Fibroblast of lung (primary cell): Measurements from ENCODE around the gene TAF10. TPM values are rescaled to one million over a fixed set of nuclear protein-coding genes. Genes with fewer than 3 reads are reported as not detected.

Experiments used
- DNase-seq, 2 donors: peaks; one replicate each; pipeline versions ENCODE4 v3.0.0 to v3.0.0-alpha.2; 2010; ENCODE audit warnings: low read depth in 2 of 2
- H2AFZ ChIP-seq: 2 replicates; pipeline ENCODE4 v1.5.1; 2012; ENCODE audit warnings: low read length, control low read depth, inconsistent platforms
- H3K27ac ChIP-seq: 2 replicates; pipeline ENCODE4 v1.5.1; 2011; ENCODE audit warnings: low read length, control low read depth; ENCODE audit not compliant: insufficient read depth
- H3K27me3 ChIP-seq: 2 replicates; pipeline ENCODE4 v1.5.1; 2011; ENCODE audit warnings: mild to moderate bottlenecking, low read length; ENCODE audit not compliant: control insufficient read depth, insufficient read depth
- H3K36me3 ChIP-seq: 2 replicates; pipeline ENCODE4 v1.5.1; 2011; ENCODE audit warnings: low read length; ENCODE audit not compliant: control insufficient read depth, insufficient read depth
- H3K4me1 ChIP-seq: 2 replicates; pipeline ENCODE4 v1.5.1; 2011; ENCODE audit warnings: low read length; ENCODE audit not compliant: control insufficient read depth, insufficient read depth; ENCODE audit errors: extremely low read depth
- H3K4me2 ChIP-seq: 2 replicates; pipeline ENCODE4 v1.5.1; 2011; ENCODE audit warnings: low read length, control low read depth; ENCODE audit not compliant: insufficient read depth; ENCODE audit errors: extremely low read depth
- H3K4me3 ChIP-seq, 4 experiments: fragments of 200-600 bp in 1 of 4; sonication (generic) in 1 of 4; replicated peaks in 1 of 4; 2 replicates each; pipeline ENCODE4 v1.5.1; 2011 to 2016; ENCODE audit warnings: low read length in 4 of 4, low read depth in 3 of 4, mild to moderate bottlenecking in 3 of 4, control low read depth in 2 of 4, inconsistent platforms in 1 of 4, mixed read lengths in 1 of 4; ENCODE audit not compliant: insufficient read depth in 1 of 4; ENCODE audit errors: control extremely low read depth in 1 of 4
- H3K79me2 ChIP-seq: 2 replicates; pipeline ENCODE4 v1.5.1; 2012; ENCODE audit warnings: mild to moderate bottlenecking, low read length, inconsistent platforms; ENCODE audit not compliant: control insufficient read depth, insufficient read depth
- H3K9ac ChIP-seq: 2 replicates; pipeline ENCODE4 v1.5.1; 2011; ENCODE audit warnings: mild to moderate bottlenecking, low read length, control low read depth; ENCODE audit not compliant: insufficient read depth
- H3K9me3 ChIP-seq: 2 replicates; pipeline ENCODE4 v1.5.1; 2012; ENCODE audit warnings: low read depth, low read length; ENCODE audit not compliant: control insufficient read depth, insufficient read depth
- H4K20me1 ChIP-seq: 2 replicates; pipeline ENCODE4 v1.5.1; 2011; ENCODE audit warnings: low read length; ENCODE audit not compliant: control insufficient read depth, insufficient read depth; ENCODE audit errors: extremely low read depth
- EZH2 ChIP-seq: IDR thresholded peaks from 2 replicates; pipeline ENCODE4 v1.5.1; 2012; ENCODE audit warnings: low read length, control low read depth, mild to moderate bottlenecking; ENCODE audit errors: missing control alignments
- polyA plus RNA-seq, 2 donors: library from polyadenylated mRNA; depleted of rRNA in 1 of 2; stranded (reverse) in 1 of 2; unstranded in 1 of 2; fragments of >200 nt; gene quantifications; 2 replicates each; pipeline ENCODE4 v1.2.1, GENCODE V29; 2011 to 2012; ENCODE audit warnings: missing spikeins in 1 of 2
- total RNA-seq: library from RNA; depleted of rRNA; stranded (reverse); fragments of >200 nt; gene quantifications from 2 replicates; pipeline ENCODE4 v1.2.1, GENCODE V29; 2014
- TF ChIP-seq, protein P1 (sequence below), 2 donors: IDR thresholded peaks in 1 of 2; conservative IDR thresholded peaks in 1 of 2; 1 replicate in 1 of 2; 2 replicates in 1 of 2; pipeline ENCODE4 v1.5.1; 2011 to 2012; ENCODE audit warnings: low read length in 2 of 2, control low read depth in 1 of 2, inconsistent platforms in 1 of 2, low read depth in 1 of 2, mild to moderate bottlenecking in 1 of 2

Gene TAF10
- total and polyA plus RNA-seq, 2 donors (not counting 1 experiment from before 2014, with no cell fraction given): 77.8 to 142 TPM

DNA sequence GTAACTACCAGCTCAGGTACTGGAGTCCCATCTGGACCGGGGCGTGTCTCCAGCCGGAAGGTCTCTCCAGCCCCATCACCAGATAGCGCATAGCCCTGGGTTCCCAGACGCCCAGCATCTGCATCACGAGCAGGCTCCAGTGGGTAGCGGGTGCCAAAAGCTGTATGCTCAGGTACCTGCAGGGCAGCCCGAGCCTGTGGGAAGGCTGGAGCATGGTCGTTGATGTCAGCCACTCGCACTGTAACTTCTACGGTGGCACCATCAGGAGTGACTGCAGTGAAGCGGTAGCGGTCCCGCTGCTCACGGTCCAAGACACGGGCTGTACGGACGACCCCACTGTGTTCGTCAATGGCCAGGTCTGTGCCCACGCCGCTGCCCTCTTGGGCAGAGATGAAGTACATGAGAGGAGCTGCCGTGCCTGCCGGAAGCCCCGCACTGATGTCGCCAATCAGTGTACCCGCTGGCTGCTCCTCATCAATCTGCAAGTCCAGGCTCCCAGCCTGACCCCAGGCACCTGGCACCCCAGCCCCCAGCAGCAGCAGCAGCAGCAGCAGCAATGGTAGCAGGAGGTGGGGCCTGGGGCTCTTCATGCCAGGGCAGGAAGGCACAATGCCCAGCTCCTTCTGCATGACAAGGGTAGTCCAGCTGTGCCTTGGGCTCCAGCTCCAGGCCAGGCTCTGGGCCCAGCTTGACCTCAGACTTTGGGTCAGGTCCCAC lies 29.1 kb upstream of the TAF10 start:
- H3K79me2 ChIP-seq: no peaks in the 10 kb centered on the region
- no peak for DNase-seq
- no peaks in the 10 kb centered on the region for H4K20me1 ChIP-seq
- no peak overlapping the region for H2AFZ ChIP-seq
- TF ChIP-seq EZH2: no peak
- TF ChIP-seq, protein P1, sequence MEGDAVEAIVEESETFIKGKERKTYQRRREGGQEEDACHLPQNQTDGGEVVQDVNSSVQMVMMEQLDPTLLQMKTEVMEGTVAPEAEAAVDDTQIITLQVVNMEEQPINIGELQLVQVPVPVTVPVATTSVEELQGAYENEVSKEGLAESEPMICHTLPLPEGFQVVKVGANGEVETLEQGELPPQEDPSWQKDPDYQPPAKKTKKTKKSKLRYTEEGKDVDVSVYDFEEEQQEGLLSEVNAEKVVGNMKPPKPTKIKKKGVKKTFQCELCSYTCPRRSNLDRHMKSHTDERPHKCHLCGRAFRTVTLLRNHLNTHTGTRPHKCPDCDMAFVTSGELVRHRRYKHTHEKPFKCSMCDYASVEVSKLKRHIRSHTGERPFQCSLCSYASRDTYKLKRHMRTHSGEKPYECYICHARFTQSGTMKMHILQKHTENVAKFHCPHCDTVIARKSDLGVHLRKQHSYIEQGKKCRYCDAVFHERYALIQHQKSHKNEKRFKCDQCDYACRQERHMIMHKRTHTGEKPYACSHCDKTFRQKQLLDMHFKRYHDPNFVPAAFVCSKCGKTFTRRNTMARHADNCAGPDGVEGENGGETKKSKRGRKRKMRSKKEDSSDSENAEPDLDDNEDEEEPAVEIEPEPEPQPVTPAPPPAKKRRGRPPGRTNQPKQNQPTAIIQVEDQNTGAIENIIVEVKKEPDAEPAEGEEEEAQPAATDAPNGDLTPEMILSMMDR (conservative IDR thresholded peaks at IDR 0.05 in 1 of 2, IDR thresholded peaks at IDR 0.05 in 1 of 2; ENCODE audit: low read depth in 1 of 2, low read length in 2 of 2): no peak
- H3K9me3 ChIP-seq: no peaks in the 10 kb centered on the region
- H3K4me3 ChIP-seq: no peak overlapping the region
- H3K36me3 ChIP-seq: no peaks in the 10 kb centered on the region
- H3K9ac ChIP-seq: no peak overlapping the region
- no peaks in the 10 kb centered on the region for H3K27me3 ChIP-seq
- H3K4me1 ChIP-seq: peaks cover 12% of the 10 kb centered on the region
- H3K4me2 ChIP-seq: no peak overlapping the region
- no peak overlapping the region for H3K27ac ChIP-seq

DNA sequence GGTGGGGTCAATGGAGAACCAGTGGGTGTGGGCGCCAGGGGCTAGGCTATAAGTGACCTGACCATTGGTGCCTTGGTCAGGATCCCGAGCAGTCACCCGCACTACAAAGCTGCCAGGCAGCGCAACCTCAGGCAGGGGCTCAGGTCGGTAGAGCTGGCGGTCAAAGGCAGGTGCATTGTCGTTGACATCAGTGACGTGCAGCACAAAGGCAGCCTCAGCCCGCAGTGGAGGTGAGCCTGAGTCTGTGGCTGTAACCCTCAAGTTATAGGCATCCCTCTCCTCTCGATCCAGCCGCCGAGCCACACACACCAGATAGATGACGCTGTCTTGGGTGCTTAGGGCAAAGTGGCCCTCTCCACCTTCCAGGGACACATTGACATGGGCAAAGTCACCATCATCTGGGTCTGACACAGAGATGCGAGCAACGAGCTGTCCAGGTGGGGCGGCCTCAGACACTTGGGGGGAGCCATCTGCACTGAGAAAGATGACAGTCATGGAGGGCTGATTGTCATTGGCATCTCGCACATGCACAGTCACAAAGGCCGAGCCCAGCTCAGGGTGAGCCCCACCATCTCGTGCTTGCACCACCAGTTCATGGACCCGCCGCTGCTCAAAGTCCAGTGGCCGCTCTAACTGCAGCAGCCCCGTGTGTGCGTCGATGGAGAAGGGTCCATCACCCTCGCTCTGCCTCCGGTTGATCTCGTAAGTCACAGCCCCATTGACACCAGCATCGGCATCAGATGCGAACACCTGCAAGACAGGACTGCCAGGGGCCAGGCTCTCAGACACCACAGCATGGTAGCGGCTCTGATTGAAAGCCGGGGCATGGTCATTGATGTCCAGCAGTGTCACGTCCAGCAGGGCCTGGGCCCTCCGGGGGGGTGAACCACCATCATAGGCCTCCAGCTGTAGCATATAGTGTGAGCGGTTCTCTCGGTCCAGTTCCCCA lies 28.3 kb upstream of the TAF10 start:
- Histone ChIP-seq H3K4me2 (no peak overlapping the region), H3K4me3 (no peak overlapping the region), H3K4me1 (peaks cover 12% of the 10 kb centered on the region), H3K9me3 (no peaks in the 10 kb centered on the region), H2AFZ (no peak overlapping the region), H3K79me2 (no peaks in the 10 kb centered on the region), H3K27ac (no peak overlapping the region), H4K20me1 (no peaks in the 10 kb centered on the region), H3K9ac (no peak overlapping the region), H3K27me3 (no peaks in the 10 kb centered on the region), H3K36me3 (no peaks in the 10 kb centered on the region)
- no peak for DNase-seq
- TF ChIP-seq EZH2: no peak
- TF ChIP-seq, protein P1 (conservative IDR thresholded peaks at IDR 0.05 in 1 of 2, IDR thresholded peaks at IDR 0.05 in 1 of 2; ENCODE audit: low read depth in 1 of 2, low read length in 2 of 2): no peak

DNA sequence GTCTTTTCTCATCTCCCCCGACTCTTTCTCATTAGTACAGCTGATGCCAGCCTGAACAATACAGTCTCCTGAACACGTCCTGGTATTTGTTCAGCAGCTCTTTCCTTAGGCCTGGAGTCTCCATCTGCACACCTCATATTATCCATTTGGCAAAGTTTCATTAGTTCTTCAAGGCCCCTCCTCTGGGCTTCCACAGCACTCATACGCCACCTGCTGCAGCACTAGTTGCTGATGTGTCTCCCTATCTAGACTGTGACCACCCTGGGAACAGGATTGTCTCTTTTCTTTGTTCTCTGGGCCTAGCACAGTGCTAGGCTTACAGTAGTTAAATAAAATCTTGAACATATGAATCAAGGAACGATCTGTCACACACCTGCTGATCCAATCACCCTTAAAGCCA lies 26.4 kb upstream of the TAF10 start:
- no peak for DNase-seq
- peak overlapping the region; percentile 4 for H3K27ac ChIP-seq
- H3K27me3 ChIP-seq: no peaks in the 10 kb centered on the region
- peak overlapping the region; percentile 33 for H3K4me2 ChIP-seq
- H3K9ac ChIP-seq: no peak overlapping the region
- no peaks in the 10 kb centered on the region for H4K20me1 ChIP-seq
- H2AFZ ChIP-seq: no peak overlapping the region
- no peaks in the 10 kb centered on the region for H3K9me3 ChIP-seq
- H3K4me3 ChIP-seq: no peak overlapping the region
- no peak for TF ChIP-seq EZH2
- no peaks in the 10 kb centered on the region for H3K79me2 ChIP-seq
- no peaks in the 10 kb centered on the region for H3K36me3 ChIP-seq
- peaks cover 12% of the 10 kb centered on the region for H3K4me1 ChIP-seq
